ENCODE data around the gene ZNF133.
"Not testable (repeated sequence)": the region's sequence is repeated elsewhere in the genome, so short reads cannot be mapped to it uniquely, and the experiment has no call there.

ZNF133 gene

DNA sequence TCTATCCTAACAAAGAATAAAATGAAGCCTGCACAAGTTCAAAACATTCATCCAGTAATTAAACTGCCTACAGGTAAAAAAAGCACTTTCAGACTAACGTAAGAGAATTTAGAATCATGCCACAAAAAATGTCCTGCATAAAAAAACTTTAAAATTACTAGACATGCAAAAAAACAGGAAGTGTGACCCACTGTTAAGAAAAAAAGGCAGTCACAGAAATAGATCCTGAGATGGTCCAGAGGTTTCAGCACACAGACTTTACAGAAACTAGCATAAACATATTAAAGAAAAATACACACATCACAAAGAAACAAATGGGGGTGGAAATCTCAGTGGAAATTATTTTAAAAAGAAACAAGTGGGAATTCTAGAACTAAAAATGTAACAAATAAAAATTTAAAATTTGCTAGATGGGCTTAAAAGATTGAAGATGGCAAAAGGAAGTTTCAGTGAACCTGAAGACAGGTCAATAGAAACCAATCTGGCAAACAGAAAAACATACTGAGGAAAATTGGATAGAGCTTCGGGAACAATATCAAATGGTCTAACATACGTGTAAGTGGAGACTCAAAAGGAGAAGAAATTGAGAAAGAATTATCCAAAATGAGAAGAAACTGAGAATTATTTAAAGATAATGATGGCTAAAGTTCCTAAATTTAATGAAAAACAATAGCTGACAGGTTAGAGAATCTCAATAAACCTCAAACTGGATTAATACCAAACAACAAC, 3.4 kb upstream of the ZNF133 start:
- DNase-seq (ENCODE audit: low spot score) = no peak

- no peak for DNase-seq (ENCODE audit: low spot score)
Measured at GRCh38 chr20:18287546-18287914, 797 bp upstream of the ZNF133 start.

DNA sequence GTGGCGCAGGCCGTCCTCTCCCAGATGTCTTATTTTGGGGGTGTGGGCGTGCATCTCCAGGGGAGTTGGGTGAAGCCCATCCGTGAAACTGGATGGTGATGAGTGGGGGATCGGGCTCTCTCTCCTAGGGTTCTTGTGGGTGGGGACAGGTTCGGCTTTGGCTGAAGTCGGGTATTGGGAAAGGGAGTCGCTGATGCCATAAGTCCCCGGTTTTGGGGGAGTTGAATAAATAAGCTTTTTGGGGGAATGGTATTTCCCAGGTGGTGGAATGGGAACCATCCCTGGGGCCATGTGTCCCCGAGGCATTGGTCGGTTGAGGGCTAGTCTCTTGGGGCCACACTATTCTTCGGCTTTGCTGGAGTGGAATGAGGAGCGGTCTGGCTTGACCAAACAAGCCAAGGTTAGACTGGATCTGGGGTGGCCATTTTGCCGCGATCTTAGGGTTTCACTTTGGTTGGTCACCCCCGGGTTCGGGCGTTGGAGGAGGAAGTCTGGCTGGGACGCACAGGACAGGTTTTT, 481 bp downstream of the ZNF133 start:
- DNase-seq (ENCODE audit: low spot score) = no peak

DNA sequence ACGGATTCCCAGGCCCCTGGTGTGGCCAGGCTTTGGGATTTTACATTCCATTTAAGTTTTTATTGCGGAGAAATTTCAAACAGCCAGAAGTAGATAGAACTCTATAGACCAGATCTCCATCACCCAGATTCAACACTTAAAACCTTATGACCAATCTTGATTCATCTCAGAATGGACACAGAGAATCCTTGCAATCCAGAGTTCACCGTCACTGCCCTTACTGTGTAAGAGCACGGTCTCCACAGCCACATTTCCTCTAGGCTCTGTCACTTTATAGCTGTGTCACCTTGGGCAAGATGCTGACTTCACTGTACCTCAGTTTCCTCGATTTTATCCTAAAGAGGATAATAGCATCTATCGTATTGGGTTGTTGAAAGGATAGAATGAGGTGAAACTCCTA, 979 bp downstream of the ZNF133 start:
- no peak for DNase-seq (ENCODE audit: low spot score)

DNA sequence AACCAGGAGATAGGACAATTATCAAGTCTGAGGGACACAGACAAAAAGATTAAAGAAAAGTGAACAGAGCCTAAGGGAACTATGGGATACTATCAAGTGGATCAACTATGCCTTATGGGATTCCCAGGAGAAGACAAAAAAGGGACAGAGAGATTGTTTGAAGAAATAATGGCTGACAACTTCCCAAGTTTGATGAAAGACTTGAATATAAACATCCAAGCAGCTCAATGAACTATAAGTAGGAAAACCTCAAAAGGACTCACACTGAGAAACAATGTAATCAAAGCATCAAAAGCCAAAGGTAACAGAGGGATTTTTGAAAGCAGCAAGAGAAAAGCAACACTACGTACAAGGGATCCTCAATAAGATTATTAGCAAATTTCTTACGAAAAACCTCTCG, 11.0 kb downstream of the ZNF133 start:
- no peak for DNase-seq (ENCODE audit: low spot score)

DNA sequence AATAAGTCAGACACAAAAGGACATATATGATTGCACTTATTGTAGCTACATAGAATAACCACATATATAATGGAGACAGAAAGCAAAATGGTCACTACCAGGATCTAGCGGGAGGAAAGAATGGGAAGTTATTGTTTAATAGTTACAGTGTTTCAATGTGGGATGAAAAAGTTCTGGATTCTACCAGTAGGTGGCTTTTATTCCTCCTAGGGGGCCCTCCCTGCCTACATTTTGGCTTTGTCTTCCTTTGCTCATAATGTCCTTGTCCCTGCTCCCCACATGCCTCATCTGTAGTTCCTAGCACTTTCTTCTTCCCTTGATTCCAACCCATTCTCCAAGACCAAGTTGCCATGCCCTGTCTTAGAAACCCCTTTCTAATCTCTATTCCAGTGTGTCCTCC, 16.3 kb downstream of the ZNF133 start:
- DNase-seq (ENCODE audit: low spot score) = peak; percentile 5

DNA sequence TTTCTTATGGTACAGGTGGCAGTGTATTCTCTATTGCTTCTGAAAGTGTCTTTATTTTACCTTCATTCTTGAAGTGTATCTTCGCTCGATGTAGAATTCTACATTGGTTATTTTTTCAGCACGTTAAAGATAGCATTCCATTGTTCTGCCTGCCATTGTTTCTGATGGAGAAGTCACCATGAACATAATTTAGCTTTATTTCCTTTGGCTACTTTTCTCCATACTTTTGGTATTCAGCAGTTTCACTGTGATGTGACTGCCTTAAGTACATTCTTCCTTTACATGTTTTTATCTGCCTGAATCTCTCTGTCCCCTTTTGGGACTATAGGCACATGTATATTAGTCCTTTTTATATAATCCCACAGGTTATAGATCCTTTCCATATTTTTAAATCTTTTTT, 19.0 kb downstream of the ZNF133 start:
- DNase-seq (ENCODE audit: low spot score) = no peak

- DNase-seq (ENCODE audit: low spot score) = no peak
Measured at GRCh38 chr20:18310051-18310450, 21.7 kb downstream of the ZNF133 start.

GRCh38 chr20:18310592-18310991, 22.3 kb downstream of the ZNF133 start:
- no peak for DNase-seq (ENCODE audit: low spot score)

GRCh38 chr20:18312723-18313122, 24.4 kb downstream of the ZNF133 start:
- no peak for DNase-seq (ENCODE audit: low spot score)

DNA sequence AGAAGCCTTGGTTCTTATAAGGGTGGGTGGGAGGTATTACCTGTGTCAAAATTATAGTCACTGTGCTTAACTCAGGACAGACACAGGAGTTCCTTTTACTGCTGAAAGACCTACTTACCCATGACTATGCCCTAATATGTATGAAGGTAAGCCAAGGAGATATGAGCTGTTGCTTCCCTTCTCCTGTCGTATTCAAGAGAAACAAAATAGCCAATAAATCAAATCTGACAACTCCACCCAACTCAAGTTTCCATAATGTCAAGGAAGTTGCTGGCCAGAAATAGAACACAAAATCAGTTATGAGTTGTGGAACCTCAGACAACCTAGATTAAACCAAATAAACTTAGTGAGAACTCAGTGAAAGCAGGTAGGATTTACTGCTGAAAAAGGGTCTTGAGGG, 25.1 kb downstream of the ZNF133 start:
- DNase-seq (ENCODE audit: low spot score) = no peak

GRCh38 chr20:18314786-18315406, 26.6 kb downstream of the ZNF133 start:
- no peak for DNase-seq (ENCODE audit: low spot score)

DNA sequence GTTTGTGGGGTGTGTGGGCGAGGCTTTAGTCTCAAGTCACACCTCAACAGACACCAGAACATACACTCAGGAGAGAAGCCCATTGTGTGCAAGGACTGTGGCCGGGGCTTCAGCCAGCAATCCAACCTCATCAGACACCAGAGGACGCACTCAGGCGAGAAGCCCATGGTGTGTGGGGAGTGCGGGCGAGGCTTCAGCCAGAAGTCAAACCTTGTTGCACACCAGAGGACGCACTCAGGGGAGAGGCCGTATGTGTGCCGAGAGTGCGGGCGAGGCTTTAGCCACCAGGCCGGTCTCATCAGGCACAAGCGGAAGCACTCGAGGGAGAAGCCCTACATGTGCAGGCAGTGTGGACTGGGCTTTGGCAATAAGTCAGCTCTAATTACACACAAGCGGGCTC, 27.8 kb downstream of the ZNF133 start:
- no peak for DNase-seq (ENCODE audit: low spot score)

DNA sequence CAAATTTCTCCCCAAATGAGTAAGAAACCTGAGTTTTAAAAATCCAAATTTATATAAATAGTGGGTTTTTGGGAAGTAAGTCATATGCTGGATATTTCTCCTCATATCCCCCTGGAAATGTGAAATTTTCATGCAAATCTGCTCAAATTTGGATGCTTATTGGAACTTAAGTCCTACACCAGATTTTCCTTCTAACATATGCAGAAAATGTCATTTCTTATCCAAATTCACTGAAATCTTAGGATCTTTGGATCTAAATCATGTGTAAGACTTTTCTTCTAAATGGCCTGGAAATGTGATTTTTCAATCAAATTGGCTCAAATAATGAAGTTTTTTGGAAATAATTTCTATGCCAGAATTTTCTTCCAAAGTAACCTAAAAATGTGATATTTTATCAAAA, 33.0 kb downstream of the ZNF133 start:
- DNase-seq (ENCODE audit: low spot score) = no peak

DNA sequence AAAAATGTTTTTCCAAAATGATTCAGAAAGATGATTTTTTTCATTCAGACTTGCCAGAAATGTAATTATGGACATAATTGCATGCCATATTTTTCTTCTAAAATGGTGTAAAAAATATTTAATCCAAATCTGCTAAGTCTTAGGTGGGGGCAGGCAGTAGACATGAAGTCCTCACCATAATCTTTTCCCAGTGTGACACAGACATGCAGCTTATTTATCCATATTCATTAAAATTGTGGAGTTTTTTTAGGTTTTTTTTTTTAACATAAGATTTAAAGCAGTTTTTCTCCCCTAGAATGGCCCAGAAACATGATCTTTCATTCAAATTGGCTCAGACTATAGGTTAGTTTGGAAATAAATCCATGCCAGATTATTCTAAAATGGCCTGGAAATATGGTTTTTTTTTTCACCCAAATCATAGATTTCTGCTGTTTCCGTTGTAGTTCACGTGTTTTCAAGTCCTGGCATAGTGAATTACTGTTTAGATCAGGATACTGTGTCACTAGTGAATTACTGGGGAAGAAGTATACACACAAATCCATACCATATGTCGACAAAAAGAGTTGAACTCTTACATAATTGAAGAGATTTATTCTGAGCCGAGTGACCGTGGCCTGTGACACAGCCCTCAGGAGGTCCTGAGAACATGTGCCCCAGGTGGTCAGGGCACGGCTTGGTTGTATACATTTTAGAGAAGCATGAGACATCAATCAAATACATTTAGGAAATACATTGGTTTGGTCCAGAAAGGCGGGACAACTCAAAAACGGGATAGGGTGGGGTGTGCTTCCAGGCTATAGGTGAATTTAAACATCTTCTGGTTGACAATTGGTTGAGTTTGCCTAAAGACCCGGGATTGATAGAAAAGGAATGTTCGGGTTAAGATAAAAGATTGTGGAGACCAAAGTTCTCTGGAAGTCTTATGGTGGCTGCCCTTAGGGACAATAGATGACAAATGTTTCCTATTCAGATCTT, 33.9 kb downstream of the ZNF133 start:
- DNase-seq (ENCODE audit: low spot score) = no peak

DNA sequence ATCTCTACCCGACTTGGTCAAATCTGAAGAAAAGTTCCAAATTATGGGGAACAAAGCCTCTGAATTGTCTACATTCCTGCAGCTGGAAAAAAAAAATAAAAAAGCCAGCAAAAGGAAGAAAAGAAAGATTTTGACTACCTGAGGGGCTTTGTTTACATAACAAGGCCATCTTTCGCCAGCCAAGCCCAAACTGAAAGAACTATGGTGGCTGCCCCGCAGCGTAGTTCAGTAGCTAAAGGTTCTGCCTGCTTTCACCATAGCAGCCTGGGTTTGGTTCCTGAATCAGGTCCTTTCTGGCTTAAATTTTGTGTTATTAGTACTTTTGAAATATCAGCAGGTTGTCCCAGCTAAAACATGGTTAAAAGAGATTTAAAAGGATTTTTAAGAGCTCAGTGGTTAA, 35.4 kb downstream of the ZNF133 start:
- no peak for DNase-seq (ENCODE audit: low spot score)

GRCh38 chr20:18324596-18325089, 36.3 kb downstream of the ZNF133 start:
- DNase-seq (ENCODE audit: low spot score) = no peak

GRCh38 chr20:18326990-18327389, 38.7 kb downstream of the ZNF133 start:
- no peak for DNase-seq (ENCODE audit: low spot score)

- no peak for DNase-seq (ENCODE audit: low spot score)
Measured at GRCh38 chr20:18331694-18332093, 43.4 kb downstream of the ZNF133 start.

GRCh38 chr20:18349749-18350148, 61.4 kb downstream of the ZNF133 start:
- not testable (repeated sequence) for DNase-seq (ENCODE audit: low spot score)

DNA sequence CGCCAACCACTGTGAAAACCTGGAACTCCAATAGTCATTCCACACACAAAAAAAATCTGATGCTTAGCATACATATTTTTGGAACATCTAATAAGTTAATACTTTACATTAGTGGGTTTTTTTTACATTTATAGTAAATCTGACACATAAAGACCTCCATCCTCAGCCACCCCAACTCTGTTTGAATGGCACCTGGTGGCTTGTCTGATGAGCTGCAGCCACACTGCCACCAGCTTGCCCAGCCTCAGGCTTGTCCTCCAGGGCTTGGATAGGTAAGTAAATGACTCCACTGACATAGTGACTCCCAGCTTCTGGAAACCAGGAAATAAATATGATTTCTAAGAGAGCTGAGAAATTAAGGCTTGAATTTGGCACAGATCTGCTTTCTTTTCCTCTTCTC, 71.5 kb downstream of the ZNF133 start:
- DNase-seq (ENCODE audit: low spot score) = no peak

- DNase-seq (ENCODE audit: low spot score) = no peak
Measured at GRCh38 chr20:18360635-18361034, 72.3 kb downstream of the ZNF133 start.

All from SW480 (cell line).